HUES64 (cell line): ENCODE measurements around the gene POLK.
"Not testable (repeated sequence)": the region's sequence is repeated elsewhere in the genome, so short reads cannot be mapped to it uniquely, and the experiment has no call there.

Experiments used
- H3K27ac ChIP-seq: 2 replicates; pipeline ENCODE4 v1.7.0; 2013; ENCODE audit warnings: low read depth, low read length, inconsistent platforms
- H3K27me3 ChIP-seq: 2 replicates; pipeline ENCODE4 v1.6.1; 2013; ENCODE audit warnings: mild to moderate bottlenecking, low read length; ENCODE audit not compliant: insufficient read depth
- H3K36me3 ChIP-seq: 2 replicates; pipeline ENCODE4 v1.6.1; 2013; ENCODE audit warnings: mild to moderate bottlenecking, low read length; ENCODE audit not compliant: insufficient read depth
- H3K4me1 ChIP-seq: 2 replicates; pipeline ENCODE4 v1.6.1; 2013; ENCODE audit warnings: mild to moderate bottlenecking, low read length, moderate library complexity; ENCODE audit not compliant: insufficient read depth
- H3K4me3 ChIP-seq: 2 replicates; pipeline ENCODE4 v1.5.1; 2013; ENCODE audit warnings: mild to moderate bottlenecking, low read length, moderate library complexity
- H3K9ac ChIP-seq: 2 replicates; pipeline ENCODE4 v1.6.1; 2013; ENCODE audit warnings: mild to moderate bottlenecking, low read depth, low read length
- H3K9me3 ChIP-seq: 2 replicates; pipeline ENCODE4 v1.6.1; 2013; ENCODE audit warnings: low read depth, low read length; ENCODE audit not compliant: insufficient read depth
- WGBS: fragments of 150-250, 120-280 bp; methylation state at CpG from one replicate; pipeline ENCODE4 v1.1.7; 2013; ENCODE audit warnings: missing lambda C conversion rate; 5-methylcytosine and 5-hydroxymethylcytosine counted together

Gene POLK

GRCh38 chr5:75550597-75550996, 38.9 kb downstream of the POLK start:
- H3K27ac ChIP-seq: no peak overlapping the region
- 100% methylated on average over 1 of the region's 1 CpG for WGBS
- H3K9me3 ChIP-seq: no peaks in the 10 kb centered on the region
- no peak overlapping the region for H3K4me3 ChIP-seq
- H3K27me3 ChIP-seq: no peaks in the 10 kb centered on the region
- no peak overlapping the region for H3K9ac ChIP-seq
- no peaks in the 10 kb centered on the region for H3K4me1 ChIP-seq
- H3K36me3 ChIP-seq: peaks cover 18% of the 10 kb centered on the region

DNA sequence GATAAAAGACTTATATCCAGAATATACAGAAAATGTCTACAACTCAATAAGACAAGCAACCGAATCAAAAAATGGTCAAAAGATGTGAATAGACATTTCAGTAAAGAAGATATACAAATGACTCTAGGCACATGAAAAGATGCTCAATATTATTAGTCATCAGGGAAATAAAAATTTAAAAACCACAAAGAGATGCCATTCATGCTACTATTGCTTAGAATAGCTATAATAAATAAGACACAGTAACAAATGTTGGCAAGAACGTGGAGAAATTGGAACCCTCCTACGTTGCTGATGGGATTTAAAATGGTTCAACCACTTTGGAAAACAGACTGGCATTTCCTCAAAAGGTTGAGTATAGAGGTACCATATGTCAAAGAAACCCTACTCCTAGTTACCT, 39.8 kb downstream of the POLK start:
- WGBS: 100% methylated on average over 2 of the region's 3 CpGs
- Histone ChIP-seq H3K27me3 (no peaks in the 10 kb centered on the region), H3K9me3 (no peaks in the 10 kb centered on the region), H3K4me3 (no peak overlapping the region), H3K9ac (no peak overlapping the region), H3K27ac (no peak overlapping the region), H3K36me3 (peaks cover 18% of the 10 kb centered on the region), H3K4me1 (no peaks in the 10 kb centered on the region)

GRCh38 chr5:75552764-75553163, 41.1 kb downstream of the POLK start:
- Histone ChIP-seq H3K4me3 (no peak overlapping the region), H3K27me3 (no peaks in the 10 kb centered on the region), H3K36me3 (peaks cover 18% of the 10 kb centered on the region), H3K9me3 (no peaks in the 10 kb centered on the region), H3K27ac (no peak overlapping the region), H3K4me1 (no peaks in the 10 kb centered on the region), H3K9ac (no peak overlapping the region)
- WGBS: 100% methylated on average over 2 of the region's 2 CpGs

- Histone ChIP-seq H3K9me3 (no peaks in the 10 kb centered on the region), H3K27ac (no peak overlapping the region), H3K4me1 (no peaks in the 10 kb centered on the region), H3K4me3 (no peak overlapping the region), H3K27me3 (no peaks in the 10 kb centered on the region), H3K9ac (no peak overlapping the region), H3K36me3 (peaks cover 18% of the 10 kb centered on the region)
- 100% methylated on average over 1 of the region's 1 CpG for WGBS
Observed at GRCh38 chr5:75553358-75553757, 41.7 kb downstream of the POLK start.

GRCh38 chr5:75558221-75558620, 46.5 kb downstream of the POLK start:
- Histone ChIP-seq H3K4me1 (no peaks in the 10 kb centered on the region), H3K27ac (no peak overlapping the region), H3K36me3 (peaks cover 8% of the 10 kb centered on the region), H3K9me3 (no peaks in the 10 kb centered on the region), H3K27me3 (no peaks in the 10 kb centered on the region), H3K9ac (no peak overlapping the region), H3K4me3 (no peak overlapping the region)
- WGBS: no CpG with 5 or more reads among the region's 1 CpG

GRCh38 chr5:75558981-75559632, 47.4 kb downstream of the POLK start:
- Histone ChIP-seq H3K4me3 (no peak overlapping the region), H3K9me3 (no peaks in the 10 kb centered on the region), H3K27ac (no peak overlapping the region), H3K4me1 (no peaks in the 10 kb centered on the region), H3K36me3 (peaks cover 3% of the 10 kb centered on the region; the same call in 1 of the 2 replicates), H3K9ac (no peak overlapping the region), H3K27me3 (no peaks in the 10 kb centered on the region)
- 88% methylated on average over 4 of the region's 4 CpGs for WGBS

DNA sequence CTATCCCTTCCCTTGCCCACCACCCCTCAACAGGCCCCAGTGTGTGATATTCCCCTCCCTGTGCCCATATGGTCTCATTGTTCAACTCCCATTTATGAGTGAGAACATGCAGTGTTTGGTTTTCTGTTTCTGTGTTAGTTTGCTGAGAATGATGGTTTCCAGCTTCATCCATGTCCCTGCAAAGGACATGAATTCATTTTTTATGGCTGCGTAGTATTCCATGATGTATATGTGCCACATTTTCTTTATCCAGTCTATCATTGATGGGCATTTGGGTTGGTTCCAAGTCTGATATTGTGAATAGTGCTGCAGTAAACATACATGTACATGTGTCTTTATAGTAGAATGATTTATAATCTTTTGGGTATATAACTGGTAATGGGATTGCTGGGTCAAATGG, 49.0 kb downstream of the POLK start:
- H3K4me1 ChIP-seq, H3K36me3 ChIP-seq: not testable (repeated sequence)
- 92% methylated on average over 1 of the region's 1 CpG for WGBS

DNA sequence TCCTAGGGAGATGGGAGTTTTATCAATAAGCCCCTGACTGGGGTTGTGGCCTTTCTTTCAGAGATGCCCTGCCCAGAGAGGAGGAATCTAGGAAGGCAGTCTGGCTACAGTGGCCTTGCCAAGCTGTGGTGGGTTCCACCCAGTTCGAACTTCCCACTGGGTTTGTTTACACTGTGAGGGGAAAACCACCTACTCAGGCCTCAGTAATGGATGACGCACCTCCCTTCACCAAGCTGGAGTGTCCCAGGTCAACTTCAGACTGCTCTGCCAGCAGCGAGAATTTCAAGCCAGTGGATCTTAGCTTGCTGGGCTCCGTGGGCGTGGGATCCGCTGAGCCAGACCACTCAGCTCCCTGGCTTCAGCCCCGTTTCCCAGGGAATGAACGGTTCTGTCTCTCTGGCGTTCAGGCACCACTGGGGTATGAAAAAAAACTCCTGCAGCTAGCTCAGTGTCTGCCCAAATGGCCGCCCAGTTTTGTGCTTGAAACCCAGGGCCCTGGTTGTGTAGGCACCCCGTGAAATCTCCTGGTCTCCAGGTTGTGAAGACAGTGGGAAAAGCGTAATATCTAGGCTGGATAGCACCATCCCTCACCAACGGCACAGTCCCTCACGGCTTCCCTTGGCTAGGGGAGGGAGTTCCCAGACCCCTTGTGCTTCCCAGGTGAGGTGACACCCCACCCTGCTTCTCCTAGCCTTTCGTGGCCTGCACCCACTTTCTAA, 54.5 kb downstream of the POLK start:
- H3K9ac ChIP-seq, H3K4me3 ChIP-seq, H3K9me3 ChIP-seq, H3K36me3 ChIP-seq, H3K27me3 ChIP-seq: not testable (repeated sequence)
- H3K27ac ChIP-seq: peak overlapping the region; percentile 1; the same call in 1 of the 2 replicates
- peaks cover 13% of the 10 kb centered on the region; the same call in 1 of the 2 replicates for H3K4me1 ChIP-seq
- 88% methylated on average over 15 of the region's 15 CpGs for WGBS

More for the DNA sequence above, 49.0 kb downstream of the POLK start:
- H3K27me3 ChIP-seq, H3K9ac ChIP-seq, H3K9me3 ChIP-seq, H3K4me3 ChIP-seq, H3K27ac ChIP-seq: not testable (repeated sequence)

DNA sequence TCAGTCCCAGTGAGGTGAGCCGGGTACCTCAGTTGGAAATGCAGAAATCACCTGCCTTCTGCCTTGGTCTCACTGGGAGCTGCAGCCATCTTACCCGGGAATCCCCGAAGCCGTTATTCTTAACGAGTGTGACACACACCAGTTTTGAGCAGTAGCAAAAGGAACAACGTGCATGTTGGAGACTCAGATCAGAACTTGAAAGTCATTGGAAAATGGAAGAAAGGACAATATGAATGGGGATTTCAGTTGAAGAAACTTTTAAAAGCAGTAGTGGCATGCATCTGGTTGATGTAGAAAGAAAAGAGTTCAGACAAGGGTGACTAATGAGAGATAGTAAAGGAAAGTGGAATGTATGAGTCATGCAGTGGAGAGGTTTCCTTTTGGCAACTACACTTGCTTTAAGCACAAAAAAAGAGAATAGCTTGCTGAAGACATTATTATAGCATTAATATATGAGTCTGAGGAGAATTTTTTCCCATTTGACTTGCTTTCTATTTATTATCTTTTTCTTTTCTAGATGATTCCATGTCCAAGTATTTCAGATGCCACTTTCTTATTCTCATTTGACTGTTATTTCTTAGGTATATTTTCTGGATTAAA, 55.1 kb downstream of the POLK start:
- no peak overlapping the region for H3K9ac ChIP-seq
- no peak overlapping the region for H3K4me3 ChIP-seq
- H3K36me3 ChIP-seq: peaks cover 2% of the 10 kb centered on the region; the same call in 1 of the 2 replicates
- peak overlapping the region; percentile 1; the same call in 1 of the 2 replicates for H3K27ac ChIP-seq
- H3K4me1 ChIP-seq: peaks cover 13% of the 10 kb centered on the region; the same call in 1 of the 2 replicates
- H3K9me3 ChIP-seq: no peaks in the 10 kb centered on the region
- 72% methylated on average over 6 of the region's 6 CpGs for WGBS
- no peaks in the 10 kb centered on the region for H3K27me3 ChIP-seq

- H3K4me3 ChIP-seq: no peak overlapping the region
- H3K27me3 ChIP-seq: no peaks in the 10 kb centered on the region
- H3K27ac ChIP-seq: no peak overlapping the region
- peaks cover 2% of the 10 kb centered on the region; the same call in 1 of the 2 replicates for H3K36me3 ChIP-seq
- no peaks in the 10 kb centered on the region for H3K9me3 ChIP-seq
- 80% methylated on average over 2 of the region's 2 CpGs for WGBS
- peaks cover 13% of the 10 kb centered on the region; the same call in 1 of the 2 replicates for H3K4me1 ChIP-seq
- H3K9ac ChIP-seq: no peak overlapping the region
Observed at GRCh38 chr5:75567710-75568109, 56.0 kb downstream of the POLK start.

DNA sequence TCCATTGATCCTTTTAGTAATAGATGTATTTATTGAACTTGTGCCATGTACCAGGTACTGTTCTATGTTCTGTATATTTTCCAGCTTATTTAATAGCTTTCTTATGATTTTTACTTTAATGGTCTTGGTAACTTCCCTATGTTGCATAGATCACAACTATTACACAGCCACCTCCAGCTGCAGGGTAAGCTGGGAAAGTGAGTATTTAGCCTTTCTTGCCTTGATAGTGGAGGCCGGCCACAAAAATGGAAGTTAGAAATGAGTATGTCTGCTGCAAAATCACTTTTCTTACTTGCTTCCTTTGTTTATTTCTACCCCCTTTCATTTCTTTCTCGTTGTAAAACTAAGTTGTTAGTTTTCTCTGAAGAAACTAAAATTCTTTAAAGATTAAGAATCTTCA, 56.5 kb downstream of the POLK start:
- Histone ChIP-seq H3K9ac (no peak overlapping the region), H3K4me3 (no peak overlapping the region), H3K36me3 (peaks cover 2% of the 10 kb centered on the region; the same call in 1 of the 2 replicates), H3K27ac (no peak overlapping the region), H3K27me3 (no peaks in the 10 kb centered on the region), H3K4me1 (peaks cover 13% of the 10 kb centered on the region; the same call in 1 of the 2 replicates), H3K9me3 (no peaks in the 10 kb centered on the region)
- 86% methylated on average over 1 of the region's 2 CpGs for WGBS
